Thymus (tissue), 11 donors: ENCODE results near the gene ARHGEF1. TPM values are rescaled to one million over a fixed set of nuclear protein-coding genes. Genes with fewer than 3 reads are reported as not detected.
"Not testable (repeated sequence)": the region's sequence is repeated elsewhere in the genome, so short reads cannot be mapped to it uniquely, and the experiment has no call there.

Experiments used
- DNase-seq, 9 donors: peaks; one replicate each; pipeline ENCODE4 v3.0.0-alpha.2; 2013; ENCODE audit warnings: low spot score in 9 of 9, low read depth in 6 of 9, missing footprints in 1 of 9
- H3K27ac ChIP-seq, 2 donors: one replicate each; pipeline ENCODE4 v1.5.1; 2013; ENCODE audit warnings: control low read depth in 1 of 2, low read depth in 1 of 2, low read length in 1 of 2, mild to moderate bottlenecking in 1 of 2, moderate library complexity in 1 of 2
- H3K27me3 ChIP-seq, 2 donors: one replicate each; pipeline ENCODE4 v1.5.1; 2013; ENCODE audit warnings: low read length in 1 of 2; ENCODE audit not compliant: control insufficient read depth in 2 of 2, insufficient read depth in 1 of 2
- H3K36me3 ChIP-seq, 2 donors: one replicate each; pipeline ENCODE4 v1.5.1; 2013; ENCODE audit warnings: low read length in 1 of 2, mild to moderate bottlenecking in 1 of 2, moderate library complexity in 1 of 2; ENCODE audit not compliant: control insufficient read depth in 2 of 2, insufficient read depth in 2 of 2
- H3K4me1 ChIP-seq, 2 donors: one replicate each; pipeline ENCODE4 v1.5.1; 2013; ENCODE audit warnings: low read length in 2 of 2; ENCODE audit not compliant: control insufficient read depth in 2 of 2, insufficient read depth in 2 of 2
- H3K4me3 ChIP-seq, 2 donors: one replicate each; pipeline ENCODE4 v1.5.1; 2013; ENCODE audit warnings: low read length in 2 of 2, control low read depth in 1 of 2, mild to moderate bottlenecking in 1 of 2
- H3K9me3 ChIP-seq, 2 donors: one replicate each; pipeline ENCODE4 v1.5.1; 2013; ENCODE audit warnings: low read length in 1 of 2, mild to moderate bottlenecking in 1 of 2; ENCODE audit not compliant: control insufficient read depth in 2 of 2, insufficient read depth in 1 of 2
- WGBS: extraction: QIAGEN DNeasy Blood & Tissue Kit; methylation state at CpG from one replicate; pipeline ENCODE4 v1.1.7; 2013; 5-methylcytosine and 5-hydroxymethylcytosine counted together
- polyA plus RNA-seq: library from polyadenylated mRNA; stranded (reverse); fragments of 200-250 nt; gene quantifications from one replicate; pipeline ENCODE4 v1.2.3, GENCODE V29; 2013
- total RNA-seq: library from RNA; stranded (reverse); fragments of 120-200 nt; gene quantifications from one replicate; pipeline ENCODE4 v1.2.4, GENCODE V29; 2013
- donor health status: healthy.

The ARHGEF1 gene
- total and polyA plus RNA-seq, 2 donors, result 94.3 to 630 TPM

GRCh38 chr19:41910992-41911888, 28.3 kb downstream of the ARHGEF1 start:
- H3K9me3 ChIP-seq, result peaks cover 1 to 7% of the 10 kb centered on the region in 2 donors

GRCh38 chr19:41911889-41912731, 29.1 kb downstream of the ARHGEF1 start:
- 31% methylated on average over 29 of the region's 29 CpGs for WGBS
- Histone ChIP-seq H3K27ac (no peak overlapping the region), H3K27me3 (peaks cover 38 to 81% of the 10 kb centered on the region in 2 donors)

More at GRCh38 chr19:41910992-41911888, 28.3 kb downstream of the ARHGEF1 start:
- Histone ChIP-seq H3K36me3 (peaks cover 16 to 24% of the 10 kb centered on the region in 2 donors), H3K27me3 (peaks cover 33 to 72% of the 10 kb centered on the region in 2 donors), H3K4me3 (no peak overlapping the region), H3K27ac (no peak overlapping the region), H3K4me1 (peaks cover 6 to 22% of the 10 kb centered on the region in 2 donors)
- DNase-seq, result no peak
- 88% methylated on average over 13 of the region's 13 CpGs for WGBS

GRCh38 chr19:41912899-41913537, 30.0 kb downstream of the ARHGEF1 start:
- no peak overlapping the region for H3K27ac ChIP-seq
- no peak overlapping the region for H3K4me3 ChIP-seq
- peaks cover 1 to 7% of the 10 kb centered on the region in 2 donors for H3K9me3 ChIP-seq
- peaks cover 6 to 22% of the 10 kb centered on the region in 2 donors for H3K4me1 ChIP-seq
- no peak for DNase-seq
- WGBS, result 6% methylated on average over 51 of the region's 51 CpGs
- peaks cover under 1 to 7% of the 10 kb centered on the region in 2 donors for H3K36me3 ChIP-seq
- peaks cover 42 to 90% of the 10 kb centered on the region in 2 donors for H3K27me3 ChIP-seq

More at GRCh38 chr19:41911889-41912731, 29.1 kb downstream of the ARHGEF1 start:
- Histone ChIP-seq H3K36me3 (peaks cover 7 to 15% of the 10 kb centered on the region in 2 donors), H3K4me1 (peaks cover 6 to 22% of the 10 kb centered on the region in 2 donors), H3K9me3 (peaks cover 1 to 7% of the 10 kb centered on the region in 2 donors), H3K4me3 (no peak overlapping the region)
- DNase-seq, result no peak

- Histone ChIP-seq H3K4me1 (peaks cover 6 to 22% of the 10 kb centered on the region in 2 donors), H3K9me3 (peaks cover 1 to 7% of the 10 kb centered on the region in 2 donors), H3K27ac (no peak overlapping the region), H3K36me3 (no peaks in the 10 kb centered on the region), H3K27me3 (peaks cover 42 to 98% of the 10 kb centered on the region in 2 donors), H3K4me3 (no peak overlapping the region)
- 17% methylated on average over 21 of the region's 21 CpGs for WGBS
- no peak for DNase-seq
These were observed 30.8 kb downstream of the ARHGEF1 start for GRCh38 chr19:41913538-41914423.

GRCh38 chr19:41914424-41914834, 31.4 kb downstream of the ARHGEF1 start:
- not testable (repeated sequence) for H3K9me3 ChIP-seq, H3K4me3 ChIP-seq, DNase-seq, H3K36me3 ChIP-seq, H3K27ac ChIP-seq
- Histone ChIP-seq H3K4me1 (peaks cover 6 to 22% of the 10 kb centered on the region in 2 donors), H3K27me3 (peaks cover 42 to 99% of the 10 kb centered on the region in 2 donors)
- 5% methylated on average over 5 of the region's 5 CpGs for WGBS

GRCh38 chr19:41915021-41915775, 32.2 kb downstream of the ARHGEF1 start:
- Histone ChIP-seq H3K4me1 (peaks cover 6 to 22% of the 10 kb centered on the region in 2 donors), H3K4me3 (peak overlapping the region in 1 of 2 donors; percentile 21), H3K27me3 (peaks cover 42 to 99% of the 10 kb centered on the region in 2 donors), H3K36me3 (no peaks in the 10 kb centered on the region), H3K27ac (no peak overlapping the region), H3K9me3 (peaks cover 1 to 7% of the 10 kb centered on the region in 2 donors)
- DNase-seq, result no peak
- 5% methylated on average over 38 of the region's 38 CpGs for WGBS

- H3K27ac ChIP-seq, result no peak overlapping the region
- peaks cover 1 to 6% of the 10 kb centered on the region in 2 donors for H3K9me3 ChIP-seq
- no peaks in the 10 kb centered on the region for H3K36me3 ChIP-seq
- WGBS, result 30% methylated on average over 27 of the region's 27 CpGs
- DNase-seq, result no peak
- H3K4me1 ChIP-seq, result peaks cover 6 to 25% of the 10 kb centered on the region in 2 donors
- no peak overlapping the region for H3K4me3 ChIP-seq
- H3K27me3 ChIP-seq, result peaks cover 45 to 99% of the 10 kb centered on the region in 2 donors
These were observed 32.9 kb downstream of the ARHGEF1 start for GRCh38 chr19:41915776-41916414.
